Uterus (tissue), 2 donors: ENCODE data around the gene C19orf25.
"Not testable (repeated sequence)": the region's sequence is repeated elsewhere in the genome, so short reads cannot be mapped to it uniquely, and the experiment has no call there.

Experiments
- POLR2A ChIP-seq, 2 donors: fragments of 450-650 bp; IDR thresholded peaks; one replicate each; pipeline ENCODE4 v1.6.1; 2016; ENCODE audit warnings: antibody characterized with exemption in 2 of 2, mild to moderate bottlenecking in 1 of 2, moderate library complexity in 1 of 2
- TF ChIP-seq, protein P1 (sequence below), 4 experiments: fragments of 200-600 bp in 2 of 4; fragments of 450-650 bp in 2 of 4; sonication (generic) in 2 of 4; IDR thresholded peaks; one replicate each; pipeline ENCODE4 v1.5.1; 2016 to 2019; ENCODE audit warnings: antibody characterized with exemption in 4 of 4, mild to moderate bottlenecking in 2 of 4, moderate library complexity in 1 of 4

DNA sequence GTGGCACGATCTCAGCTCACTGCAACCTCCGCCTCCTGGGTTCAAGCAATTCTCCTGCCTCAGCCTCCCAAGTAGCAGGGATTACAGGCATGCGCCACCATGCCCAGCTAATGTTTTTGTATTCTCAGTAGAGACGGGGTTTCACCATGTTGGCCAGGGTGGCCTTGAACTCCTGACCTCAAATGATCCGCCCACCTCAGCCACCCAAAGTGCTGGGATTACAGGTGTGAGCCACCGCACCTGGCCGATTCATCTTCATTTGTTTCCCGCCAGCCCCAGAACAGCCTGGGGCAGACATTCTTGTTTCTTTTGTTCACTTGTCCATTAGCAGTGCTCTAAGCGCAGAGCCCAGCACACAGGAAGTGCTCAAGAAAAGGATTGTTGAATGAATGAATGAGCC is 2.0 kb downstream of the C19orf25 start:
- TF ChIP-seq POLR2A (IDR thresholded peaks at IDR 0.05), result not testable (repeated sequence)
- TF ChIP-seq, protein P1, sequence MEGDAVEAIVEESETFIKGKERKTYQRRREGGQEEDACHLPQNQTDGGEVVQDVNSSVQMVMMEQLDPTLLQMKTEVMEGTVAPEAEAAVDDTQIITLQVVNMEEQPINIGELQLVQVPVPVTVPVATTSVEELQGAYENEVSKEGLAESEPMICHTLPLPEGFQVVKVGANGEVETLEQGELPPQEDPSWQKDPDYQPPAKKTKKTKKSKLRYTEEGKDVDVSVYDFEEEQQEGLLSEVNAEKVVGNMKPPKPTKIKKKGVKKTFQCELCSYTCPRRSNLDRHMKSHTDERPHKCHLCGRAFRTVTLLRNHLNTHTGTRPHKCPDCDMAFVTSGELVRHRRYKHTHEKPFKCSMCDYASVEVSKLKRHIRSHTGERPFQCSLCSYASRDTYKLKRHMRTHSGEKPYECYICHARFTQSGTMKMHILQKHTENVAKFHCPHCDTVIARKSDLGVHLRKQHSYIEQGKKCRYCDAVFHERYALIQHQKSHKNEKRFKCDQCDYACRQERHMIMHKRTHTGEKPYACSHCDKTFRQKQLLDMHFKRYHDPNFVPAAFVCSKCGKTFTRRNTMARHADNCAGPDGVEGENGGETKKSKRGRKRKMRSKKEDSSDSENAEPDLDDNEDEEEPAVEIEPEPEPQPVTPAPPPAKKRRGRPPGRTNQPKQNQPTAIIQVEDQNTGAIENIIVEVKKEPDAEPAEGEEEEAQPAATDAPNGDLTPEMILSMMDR (IDR thresholded peaks at IDR 0.05), result not testable (repeated sequence)
